Left forelimb (tissue), 1 donor: Measurements from ENCODE around the gene TTBK2.
"Not testable (repeated sequence)": the region's sequence is repeated elsewhere in the genome, so short reads cannot be mapped to it uniquely, and the experiment has no call there.

Experiments used
- DNase-seq: peaks from one replicate; pipeline ENCODE4 v3.0.0-alpha.2; 2018; ENCODE audit warnings: low spot score

Gene TTBK2

GRCh38 chr15:42826251-42826890, 94.2 kb downstream of the TTBK2 start:
- DNase-seq, result no peak

GRCh38 chr15:42825599-42825998, 95.0 kb downstream of the TTBK2 start:
- DNase-seq, result no peak

- DNase-seq, result no peak
Measured at GRCh38 chr15:42820811-42821210, 99.8 kb downstream of the TTBK2 start.

- no peak for DNase-seq
Measured at GRCh38 chr15:42819786-42820185, 100.8 kb downstream of the TTBK2 start.

GRCh38 chr15:42811433-42811832, 109.1 kb downstream of the TTBK2 start:
- DNase-seq, result no peak

GRCh38 chr15:42808913-42809312, 111.7 kb downstream of the TTBK2 start:
- DNase-seq, result no peak

- DNase-seq, result no peak
Measured at GRCh38 chr15:42805266-42805665, 115.3 kb downstream of the TTBK2 start.

GRCh38 chr15:42804739-42805138, 115.8 kb downstream of the TTBK2 start:
- DNase-seq, result no peak

- no peak for DNase-seq
Measured at GRCh38 chr15:42803436-42803835, 117.1 kb downstream of the TTBK2 start.

GRCh38 chr15:42802168-42802567, 118.4 kb downstream of the TTBK2 start:
- no peak for DNase-seq

- DNase-seq, result no peak
Measured at GRCh38 chr15:42800731-42801474, 119.7 kb downstream of the TTBK2 start.

GRCh38 chr15:42798802-42799201, 121.8 kb downstream of the TTBK2 start:
- no peak for DNase-seq

- DNase-seq, result no peak
Measured at GRCh38 chr15:42796955-42797782, 123.4 kb downstream of the TTBK2 start.

- no peak for DNase-seq
Measured at GRCh38 chr15:42788725-42789124, 131.9 kb downstream of the TTBK2 start.

- DNase-seq, result no peak
Measured at GRCh38 chr15:42786978-42787377, 133.6 kb downstream of the TTBK2 start.

GRCh38 chr15:42785569-42785968, 135.0 kb downstream of the TTBK2 start:
- DNase-seq, result no peak

GRCh38 chr15:42784705-42785104, 135.9 kb downstream of the TTBK2 start:
- no peak for DNase-seq

- DNase-seq, result no peak
Measured at GRCh38 chr15:42782716-42783115, 137.9 kb downstream of the TTBK2 start.

- no peak for DNase-seq
Measured at GRCh38 chr15:42775416-42775815, 145.2 kb downstream of the TTBK2 start.

- no peak for DNase-seq
Measured at GRCh38 chr15:42772901-42773300, 147.7 kb downstream of the TTBK2 start.

- DNase-seq, result no peak
Measured at GRCh38 chr15:42772144-42772543, 148.4 kb downstream of the TTBK2 start.

GRCh38 chr15:42766109-42766508, 154.5 kb downstream of the TTBK2 start:
- not testable (repeated sequence) for DNase-seq
